HCT116 (cell line): ENCODE data around the gene ZNF358. TPM values are rescaled to one million over a fixed set of nuclear protein-coding genes. Genes with fewer than 3 reads are reported as not detected.

ENCODE experiments used
- ATAC-seq: fragments of 200-7000 bp; cut with Tn5 transposase; 2 replicates; pipeline ENCODE4 v1.9.1; 2020; ENCODE audit warnings: mild to moderate bottlenecking, moderate library complexity
- BruUV-seq: library from RNA; stranded (reverse); fragments of 400-500 nt; replicated peaks from 2 replicates; lab custom pipeline; 2021; lab: Mats Ljungman, UMichigan
- CTCF ChIA-PET: fragments of 300-600 bp; sonication (Branson Sonifier 250); formaldehyde crosslinking; loops from one replicate; lab custom pipeline; 2021; ENCODE audit warnings: antibody characterized with exemption; lab: Charles Lee
- POLR2A ChIA-PET: fragments of 300-600, 350-600 bp; sonication (Branson Sonifier 250); formaldehyde crosslinking; loops from one replicate; lab custom pipeline; 2021; ENCODE audit warnings: antibody characterized with exemption; lab: Charles Lee
- RAD21 ChIA-PET, 2 experiments: fragments of 300-600 bp; sonication (Branson Sonifier 250); formaldehyde crosslinking; loops; one replicate each; lab custom pipeline; 2023; ENCODE audit warnings: low total read pairs in 2 of 2; ENCODE audit not compliant: uncharacterized antibody in 2 of 2, unreplicated experiment in 2 of 2, low non-redundant PET in 1 of 2; lab: Charles Lee
- DNase-seq: peaks from one replicate; pipeline ENCODE4 v3.0.0-alpha.2; 2010; ENCODE audit warnings: low read depth, low spot score
- H2AFZ ChIP-seq: fragments of 200-600 bp; shearing (Covaris generic), sonication (generic); 2 replicates; pipeline ENCODE4 v1.6.1; 2017; ENCODE audit warnings: low read depth, mixed run types, mixed read lengths, antibody characterized with exemption, low read length; ENCODE audit not compliant: poor library complexity, severe bottlenecking
- H3K27ac ChIP-seq: 2 replicates; pipeline ENCODE4 v1.5.1; 2012; ENCODE audit warnings: low read depth, low read length
- H3K27me3 ChIP-seq: fragments of 200-600 bp; sonication (generic); 2 replicates; pipeline ENCODE4 v1.6.1; 2016; ENCODE audit warnings: mixed run types, low read length, mixed read lengths; ENCODE audit not compliant: insufficient read depth
- H3K36me3 ChIP-seq, 2 experiments: fragments of 200-500 bp in 1 of 2; fragments of 200-600 bp in 1 of 2; sonication (Bioruptor generic) in 1 of 2; sonication (generic) in 1 of 2; 2 replicates each; pipeline versions ENCODE4 v1.5.1 to v1.6.1; 2014 to 2016; ENCODE audit warnings: low read length in 2 of 2, inconsistent platforms in 1 of 2, mixed read lengths in 1 of 2, mixed run types in 1 of 2; ENCODE audit not compliant: insufficient read depth in 2 of 2, control insufficient read depth in 1 of 2
- H3K4me1 ChIP-seq, 2 experiments: fragments of 200-600 bp in 1 of 2; sonication (generic) in 1 of 2; 2 replicates each; pipeline versions ENCODE4 v1.5.1 to v1.6.1; 2012 to 2017; ENCODE audit warnings: low read length in 2 of 2, inconsistent platforms in 1 of 2, mild to moderate bottlenecking in 1 of 2, mixed read lengths in 1 of 2, mixed run types in 1 of 2, moderate library complexity in 1 of 2; ENCODE audit not compliant: insufficient read depth in 2 of 2, control insufficient read depth in 1 of 2
- H3K4me2 ChIP-seq: fragments of 200-600 bp; sonication (generic); 2 replicates; pipeline ENCODE4 v1.6.1; 2017; ENCODE audit warnings: mixed run types, low read length, mixed read lengths
- H3K4me3 ChIP-seq, 2 experiments: fragments of 200-600 bp in 1 of 2; sonication (generic) in 1 of 2; replicated peaks in 1 of 2; 2 replicates each; pipeline ENCODE4 v1.5.1; 2011 to 2016; ENCODE audit warnings: low read length in 2 of 2, control low read depth in 1 of 2, low read depth in 1 of 2, mild to moderate bottlenecking in 1 of 2, mixed read lengths in 1 of 2, mixed run types in 1 of 2
- H3K79me2 ChIP-seq: fragments of 200-600 bp; sonication (generic); 2 replicates; pipeline ENCODE4 v1.6.1; 2017; ENCODE audit warnings: mild to moderate bottlenecking, mixed run types, low read length, moderate library complexity, mixed read lengths; ENCODE audit not compliant: insufficient read depth
- H3K9ac ChIP-seq: fragments of 200-600 bp; sonication (generic); 2 replicates; pipeline ENCODE4 v1.6.1; 2016; ENCODE audit warnings: low read length, mixed read lengths
- H3K9me2 ChIP-seq: fragments of 200-600 bp; sonication (generic), shearing (Covaris generic); 2 replicates; pipeline ENCODE4 v1.6.1; 2017; ENCODE audit warnings: mixed run types, mild to moderate bottlenecking, moderate library complexity; ENCODE audit not compliant: insufficient read depth
- H3K9me3 ChIP-seq, 2 experiments: fragments of 200-500 bp in 1 of 2; fragments of 200-600 bp in 1 of 2; sonication (Bioruptor generic) in 1 of 2; sonication (generic) in 1 of 2; 2 replicates each; pipeline ENCODE4 v1.6.1; 2014 to 2017; ENCODE audit warnings: low read length in 2 of 2, mixed read lengths in 2 of 2, inconsistent platforms in 1 of 2, low read depth in 1 of 2, mild to moderate bottlenecking in 1 of 2, mixed run types in 1 of 2, moderate library complexity in 1 of 2; ENCODE audit not compliant: control insufficient read depth in 1 of 2, insufficient read depth in 1 of 2
- H4K20me1 ChIP-seq: fragments of 200-600 bp; sonication (generic), shearing (Covaris generic); 2 replicates; pipeline ENCODE4 v1.6.1; 2017; ENCODE audit warnings: mixed run types, mild to moderate bottlenecking, moderate library complexity; ENCODE audit not compliant: insufficient read depth
- CEBPB ChIP-seq: IDR thresholded peaks from 2 replicates; pipeline ENCODE4 v1.6.1; 2012; ENCODE audit warnings: low read depth
- EGR1 ChIP-seq: IDR thresholded peaks from 2 replicates; pipeline ENCODE4 v1.6.1; 2012; ENCODE audit warnings: low read depth
- EZH2 ChIP-seq: fragments of 200-600 bp; sonication (generic); IDR thresholded peaks from 2 replicates; pipeline ENCODE4 v1.6.1; 2017; ENCODE audit warnings: antibody characterized with exemption, mixed run types
- EZH2phosphoT487 ChIP-seq: fragments of 200-600 bp; IDR thresholded peaks from 2 replicates; pipeline ENCODE4 v1.6.1; 2018; ENCODE audit warnings: antibody characterized with exemption, borderline replicate concordance
- FOSL1 ChIP-seq: IDR thresholded peaks from 2 replicates; pipeline ENCODE4 v1.6.1; 2012; ENCODE audit warnings: low read depth
- JUND ChIP-seq: IDR thresholded peaks from 2 replicates; pipeline ENCODE4 v1.6.1; 2012
- POLR2A ChIP-seq: IDR thresholded peaks from 2 replicates; pipeline ENCODE4 v1.7.0; 2011; ENCODE audit warnings: borderline replicate concordance; ENCODE audit not compliant: insufficient read depth, insufficient read length; ENCODE audit errors: extremely low read depth
- POLR2AphosphoS5 ChIP-seq: IDR thresholded peaks from 2 replicates; pipeline ENCODE4 v1.6.1; 2011; ENCODE audit warnings: mild to moderate bottlenecking, low read depth, low read length, moderate library complexity
- RAD21 ChIP-seq: IDR thresholded peaks from 2 replicates; pipeline ENCODE4 v1.6.1; 2012; ENCODE audit warnings: low read depth, mild to moderate bottlenecking
- REST ChIP-seq: IDR thresholded peaks from 2 replicates; pipeline ENCODE4 v1.6.1; 2012; ENCODE audit warnings: low read depth
- SIN3A ChIP-seq: IDR thresholded peaks from 2 replicates; pipeline ENCODE4 v1.6.1; 2012; ENCODE audit warnings: low read depth
- SP1 ChIP-seq: IDR thresholded peaks from 2 replicates; pipeline ENCODE4 v1.6.1; 2012; ENCODE audit warnings: low read depth
- TCF7L2 ChIP-seq: IDR thresholded peaks from 2 replicates; pipeline ENCODE4 v1.7.0; 2011; ENCODE audit warnings: borderline replicate concordance, inconsistent platforms; ENCODE audit not compliant: insufficient read depth, insufficient read length; ENCODE audit errors: extremely low read depth
- YY1 ChIP-seq: IDR thresholded peaks from 2 replicates; pipeline ENCODE4 v1.6.1; 2011; ENCODE audit warnings: low read length, low read depth, moderate library complexity, mild to moderate bottlenecking; ENCODE audit not compliant: insufficient replicate concordance; ENCODE audit errors: extremely low read depth
- ZNF274 ChIP-seq: fragments of 200-500 bp; sonication (Bioruptor generic); IDR thresholded peaks from 2 replicates; pipeline ENCODE4 v1.6.1; 2014; ENCODE audit warnings: mild to moderate bottlenecking, low read depth, low read length, inconsistent platforms
- intact Hi-C: fragments of 100-400 bp; cut with micrococcal nuclease; formaldehyde crosslinking; loops from 2 replicates; pipeline ENCODE4 v1.10.0; 2022
- total RNA-seq: library from RNA; stranded (reverse); gene quantifications from one replicate; pipeline ENCODE4 v1.2.1, GENCODE V29; 2021; ENCODE audit not compliant: unreplicated experiment
- TF ChIP-seq, protein P1 (sequence below): IDR thresholded peaks from 2 replicates; pipeline ENCODE4 v1.6.1; 2011; ENCODE audit warnings: mild to moderate bottlenecking, low read length, moderate library complexity; ENCODE audit not compliant: insufficient replicate concordance; ENCODE audit errors: extremely low read depth
- TF ChIP-seq, protein P2 (sequence below): IDR thresholded peaks from 2 replicates; pipeline ENCODE4 v1.6.1; 2012

The ZNF358 gene
- total RNA-seq, 1 experiment from 2014 or later, result 20.7 TPM

- Histone ChIP-seq H3K36me3 (no peaks in the 10 kb centered on the region), H3K4me2 (no peak overlapping the region), H3K79me2 (no peaks in the 10 kb centered on the region), H3K27ac (no peak overlapping the region), H3K9me2 (no peaks in the 10 kb centered on the region), H3K9me3 (no peaks in the 10 kb centered on the region), H3K4me1 (peaks cover under 1 to 15% of the 10 kb centered on the region in 2 experiments; a peak in 3 of 4 replicates), H4K20me1 (no peaks in the 10 kb centered on the region), H2AFZ (no peak overlapping the region), H3K4me3 (no peak overlapping the region), H3K9ac (no peak overlapping the region), H3K27me3 (no peaks in the 10 kb centered on the region)
- no peak for DNase-seq
- TF ChIP-seq POLR2A, result no peak
- TF ChIP-seq, protein P1, sequence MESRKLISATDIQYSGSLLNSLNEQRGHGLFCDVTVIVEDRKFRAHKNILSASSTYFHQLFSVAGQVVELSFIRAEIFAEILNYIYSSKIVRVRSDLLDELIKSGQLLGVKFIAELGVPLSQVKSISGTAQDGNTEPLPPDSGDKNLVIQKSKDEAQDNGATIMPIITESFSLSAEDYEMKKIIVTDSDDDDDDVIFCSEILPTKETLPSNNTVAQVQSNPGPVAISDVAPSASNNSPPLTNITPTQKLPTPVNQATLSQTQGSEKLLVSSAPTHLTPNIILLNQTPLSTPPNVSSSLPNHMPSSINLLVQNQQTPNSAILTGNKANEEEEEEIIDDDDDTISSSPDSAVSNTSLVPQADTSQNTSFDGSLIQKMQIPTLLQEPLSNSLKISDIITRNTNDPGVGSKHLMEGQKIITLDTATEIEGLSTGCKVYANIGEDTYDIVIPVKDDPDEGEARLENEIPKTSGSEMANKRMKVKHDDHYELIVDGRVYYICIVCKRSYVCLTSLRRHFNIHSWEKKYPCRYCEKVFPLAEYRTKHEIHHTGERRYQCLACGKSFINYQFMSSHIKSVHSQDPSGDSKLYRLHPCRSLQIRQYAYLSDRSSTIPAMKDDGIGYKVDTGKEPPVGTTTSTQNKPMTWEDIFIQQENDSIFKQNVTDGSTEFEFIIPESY, result no peak
- TF ChIP-seq YY1, result no peak
- no peak for TF ChIP-seq TCF7L2
- TF ChIP-seq, protein P2, sequence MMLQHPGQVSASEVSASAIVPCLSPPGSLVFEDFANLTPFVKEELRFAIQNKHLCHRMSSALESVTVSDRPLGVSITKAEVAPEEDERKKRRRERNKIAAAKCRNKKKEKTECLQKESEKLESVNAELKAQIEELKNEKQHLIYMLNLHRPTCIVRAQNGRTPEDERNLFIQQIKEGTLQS, result no peak
- no peak for TF ChIP-seq POLR2AphosphoS5
- no peak for TF ChIP-seq SP1
- TF ChIP-seq EZH2, result no peak
- TF ChIP-seq REST, result no peak
- no peak for TF ChIP-seq FOSL1
- no peak for TF ChIP-seq ZNF274
- TF ChIP-seq EGR1, result no peak
- TF ChIP-seq CEBPB, result no peak
- no peak for TF ChIP-seq RAD21
- no peak for TF ChIP-seq EZH2phosphoT487
- no peak for TF ChIP-seq SIN3A
- no peak for TF ChIP-seq JUND
- no TSS peak for BruUV-seq
- intact Hi-C loops, result loop anchor here (5.0 kb wide), 1 partner anchor 102 kb away; no protein-coding TSS in a partner anchor
- ChIA-PET POLR2A (no interaction called here), RAD21 (no interaction called here), CTCF (no interaction called here)
- no peak for ATAC-seq
Measured at GRCh38 chr19:7494416-7495098, 21.3 kb upstream of the ZNF358 start.
